Kidney (tissue), 14 donors: Measurements from ENCODE around the gene TRIM5. TPM values are rescaled to one million over a fixed set of nuclear protein-coding genes. Genes with fewer than 3 reads are reported as not detected.
"Not testable (repeated sequence)": the region's sequence is repeated elsewhere in the genome, so short reads cannot be mapped to it uniquely, and the experiment has no call there.

Experiments
- DNase-seq, 5 donors: peaks; one replicate each; pipeline ENCODE4 v3.0.0-alpha.2; 2013 to 2020
- FAIRE-seq: peaks from 2 replicates; lab custom pipeline; 2012; peaks lifted over from hg19 to GRCh38; lab: Jason Lieb, UNC
- H3K27ac ChIP-seq, 2 donors: one replicate each; pipeline ENCODE4 v1.7.0; 2013; ENCODE audit warnings: low read depth in 2 of 2, low read length in 2 of 2, inconsistent platforms in 1 of 2
- H3K27me3 ChIP-seq: one replicate; pipeline ENCODE4 v1.7.1; 2013; ENCODE audit warnings: low read length, inconsistent platforms; ENCODE audit not compliant: control insufficient read depth, insufficient read depth
- H3K36me3 ChIP-seq, 3 donors: one replicate each; pipeline versions ENCODE4 v1.7.0 to v1.7.1; 2013; ENCODE audit warnings: low read length in 3 of 3, control low read depth in 1 of 3, inconsistent platforms in 1 of 3; ENCODE audit not compliant: insufficient read depth in 3 of 3, control insufficient read depth in 2 of 3
- H3K4me1 ChIP-seq, 3 donors: one replicate each; pipeline versions ENCODE4 v1.7.0 to v1.7.1; 2013; ENCODE audit warnings: low read length in 3 of 3, inconsistent platforms in 1 of 3, low read depth in 1 of 3; ENCODE audit not compliant: control insufficient read depth in 2 of 3, insufficient read depth in 2 of 3
- H3K4me3 ChIP-seq, 3 donors: one replicate each; pipeline versions ENCODE4 v1.7.0 to v1.8.1; 2013; ENCODE audit warnings: low read length in 3 of 3, control low read depth in 1 of 3, inconsistent platforms in 1 of 3
- H3K9ac ChIP-seq, 3 donors: one replicate each; pipeline versions ENCODE4 v1.7.0 to v1.7.1; 2013; ENCODE audit warnings: low read length in 3 of 3, control low read depth in 1 of 3, inconsistent platforms in 1 of 3
- H3K9me3 ChIP-seq, 3 donors: one replicate each; pipeline versions ENCODE4 v1.7.0 to v1.7.1; 2013; ENCODE audit warnings: low read length in 3 of 3, control low read depth in 1 of 3, inconsistent platforms in 1 of 3; ENCODE audit not compliant: control insufficient read depth in 2 of 3, insufficient read depth in 1 of 3
- intact Hi-C: fragments of 100-400 bp; cut with DNase I; formaldehyde crosslinking; loops from one replicate; pipeline ENCODE4 v1.11.1; 2022
- polyA plus RNA-seq: library from polyadenylated mRNA; stranded (reverse); fragments of 350-450 nt; fragmentation: Illumina TruSeq; extraction: RNeasy Lipid Tissue Mini Kit (QIAGEN cat#74804); gene quantifications from one replicate; pipeline ENCODE4 v1.2.3, GENCODE V29; 2014; ENCODE audit warnings: low read depth, low replicate concordance; ENCODE audit not compliant: insufficient read depth
- total RNA-seq: library from RNA; stranded (reverse); fragmentation: NEBNext Ultra II Directional; extraction: Animal tissue kit (Norgen Biotek cat#: 25700); gene quantifications from one replicate; pipeline ENCODE4 v1.2.1, GENCODE V29; 2021
- TF ChIP-seq, protein P1 (sequence below): IDR thresholded peaks from 3 replicates; pipeline ENCODE4 v1.5.1; 2012; ENCODE audit warnings: mild to moderate bottlenecking, moderate library complexity, borderline replicate concordance; ENCODE audit not compliant: insufficient read depth; ENCODE audit errors: extremely low read depth
- donor health status: control.
- donor health status: control.
- donor health status: control.
- donor health status: control.
- donor health status: control.
- donor health status: DM: yes; HTN: yes; CAD: no.
- donor health status: Normal renal cell carcinoma (clear cell type).

Gene TRIM5
- total and polyA plus RNA-seq, 2 donors from 2014 or later, result 11.2 to 27.7 TPM

DNA sequence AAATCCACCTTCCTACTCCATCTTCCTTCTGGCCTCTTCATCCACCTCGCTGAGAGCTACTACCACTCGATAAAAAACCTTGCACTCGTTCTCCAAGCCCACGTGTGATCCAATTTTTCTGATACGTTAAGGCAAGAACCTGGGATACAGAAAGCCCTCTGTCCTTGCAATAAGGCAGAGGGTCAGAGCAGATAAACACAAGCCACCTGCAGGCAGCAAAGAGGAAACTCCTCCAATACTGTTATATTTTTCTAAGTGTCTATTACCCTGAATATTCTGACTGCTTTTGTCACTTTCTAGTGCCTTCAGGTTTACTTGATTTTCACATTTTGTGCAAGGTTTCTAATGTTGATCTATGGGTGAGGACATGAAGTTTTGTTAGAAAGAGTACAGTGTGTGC is 26.6 kb downstream of the TRIM5 start:
- H3K27ac ChIP-seq, result no peak overlapping the region
- no peaks in the 10 kb centered on the region for H3K36me3 ChIP-seq
- intact Hi-C loops, result no loop called here
- H3K27me3 ChIP-seq, result no peaks in the 10 kb centered on the region
- H3K9ac ChIP-seq, result no peak overlapping the region
- H3K4me1 ChIP-seq, result no peaks in the 10 kb centered on the region
- DNase-seq (no peak), FAIRE-seq (no peak)
- TF ChIP-seq, protein P1, sequence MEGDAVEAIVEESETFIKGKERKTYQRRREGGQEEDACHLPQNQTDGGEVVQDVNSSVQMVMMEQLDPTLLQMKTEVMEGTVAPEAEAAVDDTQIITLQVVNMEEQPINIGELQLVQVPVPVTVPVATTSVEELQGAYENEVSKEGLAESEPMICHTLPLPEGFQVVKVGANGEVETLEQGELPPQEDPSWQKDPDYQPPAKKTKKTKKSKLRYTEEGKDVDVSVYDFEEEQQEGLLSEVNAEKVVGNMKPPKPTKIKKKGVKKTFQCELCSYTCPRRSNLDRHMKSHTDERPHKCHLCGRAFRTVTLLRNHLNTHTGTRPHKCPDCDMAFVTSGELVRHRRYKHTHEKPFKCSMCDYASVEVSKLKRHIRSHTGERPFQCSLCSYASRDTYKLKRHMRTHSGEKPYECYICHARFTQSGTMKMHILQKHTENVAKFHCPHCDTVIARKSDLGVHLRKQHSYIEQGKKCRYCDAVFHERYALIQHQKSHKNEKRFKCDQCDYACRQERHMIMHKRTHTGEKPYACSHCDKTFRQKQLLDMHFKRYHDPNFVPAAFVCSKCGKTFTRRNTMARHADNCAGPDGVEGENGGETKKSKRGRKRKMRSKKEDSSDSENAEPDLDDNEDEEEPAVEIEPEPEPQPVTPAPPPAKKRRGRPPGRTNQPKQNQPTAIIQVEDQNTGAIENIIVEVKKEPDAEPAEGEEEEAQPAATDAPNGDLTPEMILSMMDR, result no peak
- no peaks in the 10 kb centered on the region for H3K9me3 ChIP-seq
- no peak overlapping the region for H3K4me3 ChIP-seq

DNA sequence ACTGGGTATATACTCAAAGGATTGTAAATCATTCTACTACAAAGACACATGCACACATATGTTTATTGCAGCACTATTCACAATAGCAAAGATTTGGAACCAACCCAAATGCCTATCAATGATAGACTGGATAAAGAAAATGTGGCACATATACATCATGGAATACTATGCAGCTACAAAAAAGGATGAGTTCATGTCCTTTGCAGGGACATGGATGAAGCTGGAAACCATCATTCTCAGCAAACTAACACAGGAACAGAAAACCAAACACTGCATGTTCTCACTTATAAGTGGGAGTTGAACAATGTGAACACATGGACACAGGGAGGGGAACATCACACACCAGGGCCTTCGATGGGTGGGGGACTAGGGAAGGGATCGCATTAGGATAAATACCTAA is 27.9 kb downstream of the TRIM5 start:
- DNase-seq, intact Hi-C loops, H3K9me3 ChIP-seq, H3K36me3 ChIP-seq, H3K27ac ChIP-seq, H3K9ac ChIP-seq, FAIRE-seq, H3K27me3 ChIP-seq, H3K4me1 ChIP-seq, H3K4me3 ChIP-seq: not testable (repeated sequence)

DNA sequence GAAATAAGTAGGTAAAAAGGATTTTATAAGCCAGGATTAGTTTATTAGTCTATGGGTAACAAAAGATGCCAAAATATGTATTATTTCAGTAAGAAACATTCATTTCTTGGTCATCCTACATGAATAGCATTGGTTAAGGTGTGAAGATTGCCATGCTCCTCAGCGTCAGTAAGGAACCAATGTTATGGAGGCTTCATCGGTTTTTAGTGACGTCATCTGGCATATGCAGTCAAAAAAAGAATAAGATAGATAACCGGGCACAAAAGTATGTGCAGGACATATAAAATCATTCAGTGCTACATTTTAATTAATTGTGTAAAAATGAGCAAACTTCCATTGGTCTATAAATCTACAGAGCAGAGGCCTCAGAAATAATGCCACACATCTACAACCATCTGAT is 29.4 kb downstream of the TRIM5 start:
- Histone ChIP-seq H3K27me3 (no peaks in the 10 kb centered on the region), H3K4me3 (no peak overlapping the region), H3K4me1 (no peaks in the 10 kb centered on the region), H3K9ac (no peak overlapping the region), H3K36me3 (no peaks in the 10 kb centered on the region), H3K9me3 (peaks cover 0 to 3% (median 0%) of the 10 kb centered on the region in 3 donors), H3K27ac (no peak overlapping the region)
- intact Hi-C loops, result no loop called here
- no peak for FAIRE-seq
- TF ChIP-seq, protein P1, result no peak
- DNase-seq, result no peak

DNA sequence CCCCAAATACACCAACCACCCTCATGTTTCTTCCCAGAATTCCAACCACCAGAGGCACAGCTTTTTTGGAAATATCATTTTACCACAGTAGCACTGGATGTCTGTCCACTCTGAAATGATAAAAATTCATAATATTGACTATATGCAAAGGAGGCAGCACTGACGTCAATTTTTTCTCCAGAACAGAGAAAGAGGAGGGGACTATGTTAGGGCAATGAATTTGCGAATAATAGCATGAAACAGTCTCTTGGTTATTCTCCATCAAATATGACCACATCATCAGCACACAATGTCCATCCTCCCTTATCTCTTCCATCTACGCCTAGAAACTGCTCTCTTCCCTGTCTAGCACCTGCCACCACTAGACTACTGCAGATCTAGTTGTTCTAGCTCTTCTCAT is 38.7 kb downstream of the TRIM5 start:
- H3K4me3 ChIP-seq, result no peak overlapping the region
- TF ChIP-seq, protein P1, result no peak

More for the DNA sequence above, 38.7 kb downstream of the TRIM5 start:
- H3K36me3 ChIP-seq, result peaks cover 2 to 5% (median 3%) of the 10 kb centered on the region in 3 donors
- intact Hi-C loops, result no loop called here
- FAIRE-seq, result no peak
- H3K9me3 ChIP-seq, result no peaks in the 10 kb centered on the region
- DNase-seq, result no peak
- H3K27me3 ChIP-seq, result no peaks in the 10 kb centered on the region
- H3K27ac ChIP-seq, result no peak overlapping the region
- H3K9ac ChIP-seq, result no peak overlapping the region
- no peaks in the 10 kb centered on the region for H3K4me1 ChIP-seq
